HepG2 (cell line): ENCODE data around the gene USE1. TPM values are rescaled to one million over a fixed set of nuclear protein-coding genes. Genes with fewer than 3 reads are reported as not detected.

Experiments used
- ARNT2 ChIP-seq: sonication (generic); formaldehyde crosslinking; IDR thresholded peaks from 2 replicates; pipeline ENCODE4 v1.8.0; 2022; ENCODE audit warnings: mild to moderate bottlenecking, low read depth, missing genetic modification reagents, moderate library complexity
- CBFB ChIP-seq: sonication (generic); formaldehyde crosslinking; IDR thresholded peaks from 2 replicates; pipeline ENCODE4 v1.4.0; 2020; ENCODE audit warnings: missing genetic modification reagents
- DMAP1 ChIP-seq: IDR thresholded peaks from 2 replicates; pipeline ENCODE4 v1.6.1; 2016
- KAT2B ChIP-seq: fragments of 150-350 bp; IDR thresholded peaks from 2 replicates; pipeline ENCODE4 v1.6.1; 2014; ENCODE audit warnings: low read depth, low read length, borderline replicate concordance
- MXI1 ChIP-seq: IDR thresholded peaks from 3 replicates; pipeline ENCODE4 v1.6.1; 2012; ENCODE audit warnings: low read depth, low read length, inconsistent platforms, borderline replicate concordance
- POLR2AphosphoS5 ChIP-seq: IDR thresholded peaks from 2 replicates; pipeline ENCODE4 v1.6.1; 2012; ENCODE audit warnings: low read depth, low read length
- PRDM15 ChIP-seq: sonication (generic); formaldehyde crosslinking; IDR thresholded peaks from 2 replicates; pipeline ENCODE4 v1.4.0; 2020; ENCODE audit warnings: missing genetic modification reagents
- RFXAP ChIP-seq: sonication (generic); formaldehyde crosslinking; IDR thresholded peaks from 2 replicates; pipeline ENCODE4 v1.4.0; 2020; ENCODE audit warnings: missing genetic modification reagents, borderline replicate concordance
- RORA ChIP-seq: sonication (generic); formaldehyde crosslinking; IDR thresholded peaks from 2 replicates; pipeline ENCODE4 v1.5.0; 2020; ENCODE audit warnings: mild to moderate bottlenecking, missing genetic modification reagents, moderate library complexity
- SAP130 ChIP-seq: IDR thresholded peaks from 2 replicates; pipeline ENCODE4 v1.6.1; 2016; ENCODE audit warnings: low read depth
- SNAPC4 ChIP-seq: sonication (generic); formaldehyde crosslinking; IDR thresholded peaks from 2 replicates; pipeline ENCODE4 v1.4.0; 2020; ENCODE audit warnings: mild to moderate bottlenecking, missing genetic modification reagents
- SPEN ChIP-seq: sonication (generic); formaldehyde crosslinking; IDR thresholded peaks from 2 replicates; pipeline ENCODE4 v1.5.1; 2020; ENCODE audit warnings: low read depth, mild to moderate bottlenecking, missing genetic modification reagents
- TEF ChIP-seq: sonication (generic); formaldehyde crosslinking; IDR thresholded peaks from 2 replicates; pipeline ENCODE4 v1.5.0; 2020; ENCODE audit warnings: missing genetic modification reagents
- ZNF280B ChIP-seq: sonication (generic); formaldehyde crosslinking; IDR thresholded peaks from 2 replicates; pipeline ENCODE4 v1.5.0; 2020; ENCODE audit warnings: missing genetic modification reagents, mild to moderate bottlenecking, borderline replicate concordance
- ZNF784 ChIP-seq: sonication (generic); formaldehyde crosslinking; IDR thresholded peaks from 2 replicates; pipeline ENCODE4 v1.5.1; 2020; ENCODE audit warnings: missing genetic modification reagents, mild to moderate bottlenecking, borderline replicate concordance
- polyA plus RNA-seq, 8 experiments: library from polyadenylated mRNA; depleted of rRNA in 3 of 8; stranded (reverse) in 7 of 8; unstranded in 1 of 8; fragments of >200 nt; fragmentation: Illumina TruSeq in 4 of 8; extraction: Trizol in 4 of 8; gene quantifications; 2 replicates each; pipeline versions ENCODE4 v1.2.1 to v1.2.3, GENCODE V29; 2011 to 2016; ENCODE audit warnings: low read depth in 4 of 8, missing spikeins in 1 of 8, mixed read lengths in 1 of 8; ENCODE audit not compliant: insufficient read depth in 1 of 8
- total RNA-seq, 5 experiments: library from RNA; depleted of rRNA; stranded (reverse); fragments of >200 nt; fragmentation: Illumina TruSeq; extraction: Trizol; gene quantifications; 2 replicates each; pipeline ENCODE4 v1.2.3, GENCODE V29; 2016; ENCODE audit warnings: low read depth in 1 of 5

The USE1 gene
- total and polyA plus RNA-seq, 2 of the 13 experiments (the other 11 are each of a cell fraction or from before 2014, with no cell fraction given), result 9.9 to 17.6 TPM

GRCh38 chr19:17226002-17226933 is 11.1 kb downstream of the USE1 start, which contains the start of gene OCEL1 (continued):
- peak; percentile 10; the same call in 1 of the 2 replicates for TF ChIP-seq ZNF280B
- peak; percentile 69; the same call in 1 of the 2 replicates for TF ChIP-seq RFXAP (CRISPR knock-in tag)
- TF ChIP-seq SAP130 (CRISPR knock-in tag), result peak; percentile 61
- peak; percentile 86 for TF ChIP-seq POLR2AphosphoS5
- TF ChIP-seq ARNT2, result peak; percentile 68; the same call in 1 of the 2 replicates
- peak; percentile 58; the same call in 1 of the 2 replicates for TF ChIP-seq PRDM15 (CRISPR knock-in tag)
- TF ChIP-seq SPEN (CRISPR knock-in tag), result peak; percentile 83
- no peak for TF ChIP-seq KAT2B
- TF ChIP-seq MXI1, result peak; percentile 67; the same call in 2 of the 3 replicates
- no peak for TF ChIP-seq CBFB
- TF ChIP-seq RORA (CRISPR knock-in tag), result 0 out of 2 replicates have a peak, but pooled peaks have one; percentile 58
- peak; percentile 65; the same call in 1 of the 2 replicates for TF ChIP-seq ZNF784 (CRISPR knock-in tag)
- TF ChIP-seq DMAP1, result peak; percentile 33; the same call in 1 of the 2 replicates
- TF ChIP-seq TEF, result no peak
- peak; percentile 99 for TF ChIP-seq SNAPC4 (CRISPR knock-in tag)
